Measurements from ENCODE around the gene OLFM3.
A peak's percentile ranks its signal among the peaks of the same experiment; 100 is the strongest.

The OLFM3 gene

DNA sequence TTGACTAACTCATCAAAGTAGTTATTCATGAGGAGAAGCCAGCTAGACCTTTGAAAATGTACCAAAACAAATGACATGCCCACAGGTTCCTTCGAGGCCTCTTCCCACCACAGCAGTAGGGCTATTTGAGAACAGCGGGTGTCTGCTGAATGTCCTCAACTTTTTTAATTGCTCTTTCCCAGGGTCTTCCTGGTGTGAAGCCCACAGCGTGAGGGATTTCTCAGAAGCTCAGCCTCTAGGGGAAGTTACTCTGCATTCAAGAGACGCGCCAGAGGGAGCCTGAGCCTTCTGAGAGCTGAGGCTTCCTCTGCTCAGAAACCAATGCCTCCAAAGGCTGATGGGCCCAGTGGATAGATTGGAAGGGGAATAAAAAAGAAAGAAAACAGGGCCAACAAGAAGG lies 153.6 kb downstream of the OLFM3 start:
- DNase-seq: no peak

DNA sequence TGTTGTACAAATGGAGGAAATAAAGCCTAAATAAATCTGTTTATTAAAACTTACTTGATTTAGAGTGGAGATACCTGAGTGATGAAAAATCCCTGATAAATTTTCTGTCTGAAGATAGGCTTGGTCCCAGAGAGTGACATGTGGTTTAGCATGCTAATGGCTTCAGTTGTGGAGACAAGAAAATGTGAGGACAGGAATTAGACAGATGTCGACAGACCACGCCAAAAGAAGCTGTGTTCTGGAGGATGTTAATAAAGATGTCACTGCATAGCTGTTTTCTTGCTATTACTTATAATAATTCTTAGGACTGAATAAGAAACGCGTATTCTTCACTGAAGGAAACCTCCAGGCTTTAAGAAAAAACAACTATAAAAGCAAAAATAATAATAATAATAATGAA lies 154.9 kb downstream of the OLFM3 start:
- DNase-seq: no peak

DNA sequence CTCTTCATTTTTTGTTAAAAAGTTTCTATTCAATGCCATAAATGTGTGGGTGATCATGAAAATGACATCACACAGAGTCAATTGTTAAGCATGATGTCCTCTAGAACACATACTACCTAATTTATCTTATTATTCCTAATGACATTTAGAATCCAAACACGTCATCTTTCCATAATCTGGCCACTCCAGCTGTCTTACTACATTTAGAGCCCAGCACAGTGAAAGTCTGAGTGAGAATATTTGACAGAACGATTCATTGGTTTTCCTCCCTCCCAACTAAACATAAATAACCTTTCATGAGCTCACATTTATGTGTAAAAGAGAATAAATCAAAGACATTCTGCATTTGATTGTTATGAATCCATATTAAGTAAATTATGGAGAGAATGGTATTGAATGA lies 160.7 kb downstream of the OLFM3 start:
- DNase-seq: no peak

DNA sequence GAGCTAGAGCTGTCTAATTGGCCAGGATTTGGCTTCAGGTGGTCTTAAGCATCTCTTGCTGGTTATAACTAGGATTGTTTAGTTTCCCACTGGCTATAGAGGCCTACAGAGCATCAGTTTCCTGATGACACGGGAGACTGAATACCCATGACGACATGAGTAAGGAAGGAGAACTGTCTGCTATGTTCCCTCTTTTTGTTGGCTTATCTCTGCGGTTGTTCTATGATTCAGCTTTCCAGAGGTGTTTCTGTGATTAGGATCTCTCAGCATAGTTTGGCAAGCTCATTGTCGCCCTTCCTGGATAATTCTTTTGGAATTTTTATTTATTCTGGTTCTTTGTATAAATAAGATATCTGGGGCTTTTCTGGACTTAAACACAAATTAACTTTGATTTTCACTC lies 163.4 kb downstream of the OLFM3 start:
- DNase-seq: no peak

DNA sequence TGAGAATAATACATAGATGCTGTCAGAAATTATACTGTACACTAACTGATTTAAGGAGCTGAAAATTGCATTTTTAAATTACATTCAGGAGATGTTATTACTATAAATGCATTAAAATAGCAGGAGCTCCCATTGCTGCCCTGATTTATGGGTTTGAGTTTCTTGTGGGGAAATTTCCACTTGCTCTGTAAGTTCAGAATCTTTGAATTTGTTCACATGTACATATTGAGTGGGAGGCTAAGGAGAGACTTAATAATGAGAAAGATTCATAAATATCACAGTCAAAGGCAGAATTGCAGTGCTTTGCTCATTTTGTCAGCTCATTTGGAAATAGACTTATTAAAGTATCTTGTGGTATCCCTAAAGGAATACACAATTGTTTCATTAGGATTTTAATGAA lies 170.3 kb downstream of the OLFM3 start:
- DNase-seq: no peak

DNA sequence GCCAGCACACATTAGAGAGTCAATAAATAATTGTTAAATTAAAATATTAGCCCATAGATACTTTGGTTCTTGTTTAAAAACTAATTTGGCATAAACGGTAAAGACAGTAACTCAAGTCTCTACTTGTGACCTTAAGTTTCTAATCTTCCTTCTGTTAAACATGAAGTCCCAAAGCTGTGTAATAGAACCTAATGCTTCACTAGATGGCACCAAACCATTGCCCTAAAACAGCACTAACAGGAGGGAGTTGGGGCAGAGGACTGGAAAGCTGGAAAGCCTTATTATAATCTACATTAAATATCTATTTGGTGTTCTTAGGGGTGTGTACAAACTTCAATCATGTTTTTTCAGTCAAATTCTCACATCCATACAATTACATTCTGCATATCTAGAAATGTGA lies 176.7 kb downstream of the OLFM3 start:
- peak; percentile 72 for DNase-seq

DNA sequence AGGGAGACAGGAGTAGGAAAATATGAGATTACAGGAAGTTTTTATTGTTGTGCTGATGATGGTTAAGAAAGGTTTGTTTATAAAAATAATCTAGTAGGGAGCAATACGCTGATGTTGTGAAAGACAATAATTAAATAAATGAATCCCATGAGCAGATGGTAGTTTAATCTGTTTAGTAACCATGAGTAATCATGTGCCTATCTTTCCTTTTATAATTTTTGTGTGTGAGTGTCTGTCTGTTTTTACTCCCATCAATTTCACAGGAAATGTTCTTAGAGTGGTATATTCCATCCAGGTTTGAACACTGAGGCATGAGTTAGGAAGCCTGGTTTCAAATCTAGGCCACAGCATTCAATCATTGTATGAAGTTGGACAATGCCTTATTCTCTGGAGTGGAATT lies 180.5 kb downstream of the OLFM3 start:
- DNase-seq: no peak

DNA sequence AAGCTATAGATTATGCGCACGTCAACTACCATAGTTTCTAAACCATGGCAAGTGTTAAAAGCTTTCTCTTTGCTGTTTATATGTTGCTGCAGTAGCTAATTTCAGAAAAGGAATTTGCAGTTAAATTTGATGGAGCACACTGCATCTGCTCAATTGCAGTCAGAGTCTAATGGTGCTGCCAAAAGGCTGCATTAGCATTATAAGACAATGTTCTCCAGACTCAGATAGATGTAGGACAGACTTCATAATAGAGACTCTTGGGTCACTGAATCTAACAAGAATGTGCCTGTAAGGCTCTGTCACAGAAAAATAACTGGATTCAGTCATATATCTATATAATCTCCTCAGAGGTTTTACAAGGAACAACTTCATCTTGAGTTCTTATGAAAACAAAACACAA lies 198.3 kb downstream of the OLFM3 start:
- DNase-seq: no peak

DNA sequence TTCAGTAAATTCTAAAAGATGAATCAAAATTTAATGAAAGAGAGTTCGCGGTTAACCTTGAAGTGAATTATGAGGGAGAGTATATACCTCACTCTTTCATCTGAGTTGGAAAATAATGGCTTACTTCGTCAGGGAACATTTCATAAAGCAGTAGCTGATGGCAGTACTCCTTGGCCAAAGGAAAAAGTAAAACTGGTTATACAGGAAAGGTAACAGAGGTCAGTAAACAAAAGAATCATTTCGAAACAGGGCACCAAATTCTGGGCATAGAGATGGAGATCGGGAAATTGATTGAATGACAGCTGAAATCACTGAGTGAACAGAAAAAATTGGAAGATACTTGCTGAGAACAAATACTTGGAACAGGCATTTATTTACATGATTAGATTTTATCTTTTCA lies 199.0 kb downstream of the OLFM3 start:
- no peak for DNase-seq

DNA sequence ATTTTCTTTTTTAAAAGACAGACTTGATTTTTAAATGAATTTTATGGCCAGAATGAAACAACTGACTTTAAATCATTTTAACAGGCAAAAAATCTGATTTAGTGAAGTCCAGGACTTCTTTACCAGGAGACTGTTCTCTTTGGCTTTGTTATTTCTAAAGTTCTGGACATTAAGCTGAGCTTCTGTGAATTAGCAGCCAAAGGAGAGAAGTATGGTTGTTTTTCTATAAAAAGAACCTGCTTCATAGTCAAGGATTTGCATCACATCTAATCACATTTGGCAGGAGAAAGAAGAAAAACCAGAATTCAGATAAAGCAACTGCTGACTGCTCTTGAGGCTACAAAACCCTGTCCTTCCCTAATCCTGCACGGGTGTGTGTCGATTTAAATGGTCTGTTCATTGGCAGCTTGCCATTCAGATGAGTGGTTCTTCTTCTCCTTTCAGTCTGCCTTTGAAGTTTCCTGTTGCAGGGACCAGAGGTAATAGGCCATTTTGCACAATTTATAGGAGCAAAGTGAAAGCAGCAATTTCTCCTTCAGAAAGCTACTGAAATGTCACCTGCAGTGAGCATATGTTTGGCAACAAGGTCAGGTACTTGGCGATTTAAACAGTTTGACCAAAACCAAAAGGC lies 215.4 kb downstream of the OLFM3 start:
- peak; percentile 90 for DNase-seq

DNA sequence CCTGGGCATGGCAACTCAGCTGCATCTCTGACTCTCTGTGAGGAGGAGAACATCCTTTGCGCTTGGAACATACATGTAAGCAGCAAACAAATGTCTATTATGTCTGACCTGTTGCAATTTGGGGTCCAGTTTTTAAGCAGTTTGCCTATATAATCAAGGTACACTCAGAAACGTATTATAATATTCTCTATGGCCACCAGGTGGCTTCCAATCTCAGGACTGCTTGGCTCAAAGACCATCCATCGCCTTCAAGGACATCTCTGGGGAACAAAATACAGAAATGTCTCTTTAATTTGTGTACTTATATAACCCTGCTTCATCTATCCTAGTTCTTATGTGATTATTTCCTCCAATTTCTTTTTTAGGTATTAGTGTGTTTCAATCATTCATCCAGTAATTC lies 227.2 kb downstream of the OLFM3 start:
- DNase-seq: peak; percentile 56

DNA sequence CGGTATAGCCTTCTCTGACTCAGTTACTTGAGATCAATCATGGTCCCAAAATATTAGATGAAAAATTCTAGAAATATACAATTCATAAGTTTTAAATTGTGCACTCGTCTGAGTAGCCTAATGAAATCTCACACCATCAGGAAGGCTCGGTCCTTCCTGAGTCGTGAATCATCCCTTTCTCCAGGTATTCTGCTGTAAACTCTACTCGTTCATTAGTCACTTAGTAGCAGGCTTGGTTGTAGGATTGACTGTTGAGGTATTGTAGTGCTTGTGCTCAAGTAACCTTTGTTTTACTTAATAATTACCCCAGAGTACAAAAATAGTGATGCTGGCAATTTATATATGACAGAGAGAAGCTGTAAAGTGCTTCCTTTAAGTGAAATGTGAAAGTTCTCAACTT lies 238.7 kb downstream of the OLFM3 start:
- DNase-seq: no peak

DNA sequence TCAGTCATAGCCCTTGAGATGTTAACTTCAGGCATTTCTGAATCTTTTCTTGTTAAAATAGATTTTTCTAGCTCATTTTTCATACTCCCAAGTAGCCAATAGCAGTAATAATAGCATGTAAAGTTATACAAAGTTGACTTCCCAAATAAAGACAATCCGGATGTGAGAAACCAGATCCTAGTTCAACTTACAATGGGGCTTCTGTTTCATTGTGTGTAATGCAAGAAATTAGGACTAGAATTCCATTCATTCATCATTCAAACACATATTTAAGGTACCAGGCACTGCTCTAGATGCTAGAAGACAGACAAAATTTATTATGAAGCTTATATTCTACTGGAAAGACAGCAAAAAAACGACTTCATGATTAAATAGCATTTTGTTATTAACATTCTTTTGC lies 240.3 kb downstream of the OLFM3 start:
- no peak for DNase-seq

Measured in hematopoietic multipotent progenitor cell treated with erythropoietin and hydrocortisone succinate and interleukin-3 and kit ligand, for 4 days (in vitro differentiated cells).